BLaER1 treated with 17β-estradiol and CSF1 and Interleukin-3, amounts not matched to agents 10 nM and 100 nM (cell line): Measurements from ENCODE around the gene TSNAX.
"Not testable (repeated sequence)": the region's sequence is repeated elsewhere in the genome, so short reads cannot be mapped to it uniquely, and the experiment has no call there.

Experiments
- H3K27ac ChIP-seq, 11 experiments: shearing (Covaris generic); formaldehyde crosslinking; 2 replicates each; pipeline ENCODE4 v1.8.1; 2022
- H3K27me3 ChIP-seq, 11 experiments: shearing (Covaris generic); formaldehyde crosslinking; 2 replicates each; pipeline ENCODE4 v1.8.1; 2022
- H3K36me3 ChIP-seq, 11 experiments: shearing (Covaris generic); formaldehyde crosslinking; 2 replicates each; pipeline ENCODE4 v1.8.1; 2022
- H3K4me1 ChIP-seq, 10 experiments: shearing (Covaris generic); formaldehyde crosslinking; 2 replicates each; pipeline ENCODE4 v1.8.1; 2022
- H3K4me2 ChIP-seq, 11 experiments: shearing (Covaris generic); formaldehyde crosslinking; 2 replicates each; pipeline ENCODE4 v1.8.1; 2022
- H3K4me3 ChIP-seq, 10 experiments: shearing (Covaris generic); formaldehyde crosslinking; 2 replicates each; pipeline ENCODE4 v1.8.1; 2022
- H3K9ac ChIP-seq, 11 experiments: shearing (Covaris generic); formaldehyde crosslinking; 2 replicates each; pipeline ENCODE4 v1.8.1; 2022
- H3K9me3 ChIP-seq, 11 experiments: shearing (Covaris generic); formaldehyde crosslinking; replicated peaks in 1 of 11; 2 replicates each; pipeline ENCODE4 v1.8.1; 2022
- H4K20me1 ChIP-seq, 11 experiments: shearing (Covaris generic); formaldehyde crosslinking; 2 replicates each; pipeline ENCODE4 v1.8.1; 2022
- Cebpa-rat ChIP-seq, 11 experiments: shearing (Covaris generic); IDR thresholded peaks; 2 replicates each; pipeline ENCODE4 v1.8.1; 2022

TSNAX gene

GRCh38 chr1:231563247-231563646 is 34.8 kb downstream of the TSNAX start:
- Histone ChIP-seq H3K4me2 (no peak overlapping the region), H3K27ac (no peak overlapping the region), H4K20me1 (peaks cover 0 to 22% (median under 1%) of the 10 kb centered on the region in 11 experiments; a peak in 10 of 22 replicates), H3K9ac (no peak overlapping the region), H3K27me3 (no peaks in the 10 kb centered on the region), H3K4me3 (no peak overlapping the region), H3K4me1 (0 out of 20 replicates have a peak, but pooled peaks cover 0 to 1% (median 0%) of the 10 kb centered on the region in 10 experiments), H3K36me3 (peaks cover 68 to 97% (median 82%) of the 10 kb centered on the region in 11 experiments), H3K9me3 (peaks cover 0 to 10% (median 0%) of the 10 kb centered on the region in 11 experiments; a peak in 2 of 22 replicates)
- no peak for TF ChIP-seq Cebpa-rat (IDR thresholded peaks at IDR 0.05)

DNA sequence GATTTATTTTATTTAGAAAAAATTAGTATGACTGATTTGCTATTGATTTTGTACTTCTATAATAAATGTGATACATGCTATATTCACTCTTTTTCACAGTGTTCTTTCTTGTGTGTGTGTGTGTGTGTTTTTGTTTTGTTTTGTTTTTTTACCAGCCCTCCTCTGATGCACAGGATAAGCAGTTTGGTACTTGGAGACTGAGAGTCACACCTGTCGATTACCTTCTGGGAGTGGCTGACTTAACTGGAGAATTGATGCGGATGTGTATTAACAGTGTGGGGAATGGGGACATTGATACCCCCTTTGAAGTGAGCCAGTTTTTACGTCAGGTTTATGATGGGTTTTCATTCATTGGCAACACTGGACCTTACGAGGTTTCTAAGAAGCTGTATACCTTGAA is 35.9 kb downstream of the TSNAX start:
- no peak for TF ChIP-seq Cebpa-rat (IDR thresholded peaks at IDR 0.05)
- H3K9me3 ChIP-seq: peaks cover 0 to 20% (median 7%) of the 10 kb centered on the region in 11 experiments; a peak in 13 of 22 replicates
- H3K4me1 ChIP-seq: no peaks in the 10 kb centered on the region
- H3K9ac ChIP-seq: no peak overlapping the region
- H3K4me2 ChIP-seq: no peak overlapping the region
- H3K27me3 ChIP-seq: no peaks in the 10 kb centered on the region
- H3K27ac ChIP-seq: no peak overlapping the region
- H3K4me3 ChIP-seq: no peak overlapping the region
- peaks cover 75 to 97% (median 85%) of the 10 kb centered on the region in 11 experiments for H3K36me3 ChIP-seq
- H4K20me1 ChIP-seq: peaks cover 0 to 12% (median 0%) of the 10 kb centered on the region in 11 experiments; a peak in 3 of 22 replicates

GRCh38 chr1:231566496-231566895 is 38.0 kb downstream of the TSNAX start:
- Histone ChIP-seq H3K9me3 (peaks cover 0 to 24% (median 10%) of the 10 kb centered on the region in 11 experiments; a peak in 13 of 22 replicates), H3K4me3 (no peak overlapping the region), H3K27ac (no peak overlapping the region), H3K4me2 (no peak overlapping the region), H3K9ac (no peak overlapping the region), H3K36me3 (peaks cover 71 to 81% (median 79%) of the 10 kb centered on the region in 11 experiments), H3K27me3 (no peaks in the 10 kb centered on the region), H4K20me1 (peaks cover 0 to 10% (median 0%) of the 10 kb centered on the region in 11 experiments; a peak in 3 of 22 replicates), H3K4me1 (no peaks in the 10 kb centered on the region)
- no peak for TF ChIP-seq Cebpa-rat (IDR thresholded peaks at IDR 0.05)

- peaks cover 41 to 47% (median 45%) of the 10 kb centered on the region in 11 experiments for H3K36me3 ChIP-seq
- H3K4me3 ChIP-seq, H3K27ac ChIP-seq, H3K27me3 ChIP-seq, H3K9ac ChIP-seq, H4K20me1 ChIP-seq, H3K4me1 ChIP-seq, H3K4me2 ChIP-seq: not testable (repeated sequence)
- peaks cover 0 to 24% (median 10%) of the 10 kb centered on the region in 11 experiments; a peak in 13 of 22 replicates for H3K9me3 ChIP-seq
These were observed 41.8 kb downstream of the TSNAX start for GRCh38 chr1:231570262-231570661.

DNA sequence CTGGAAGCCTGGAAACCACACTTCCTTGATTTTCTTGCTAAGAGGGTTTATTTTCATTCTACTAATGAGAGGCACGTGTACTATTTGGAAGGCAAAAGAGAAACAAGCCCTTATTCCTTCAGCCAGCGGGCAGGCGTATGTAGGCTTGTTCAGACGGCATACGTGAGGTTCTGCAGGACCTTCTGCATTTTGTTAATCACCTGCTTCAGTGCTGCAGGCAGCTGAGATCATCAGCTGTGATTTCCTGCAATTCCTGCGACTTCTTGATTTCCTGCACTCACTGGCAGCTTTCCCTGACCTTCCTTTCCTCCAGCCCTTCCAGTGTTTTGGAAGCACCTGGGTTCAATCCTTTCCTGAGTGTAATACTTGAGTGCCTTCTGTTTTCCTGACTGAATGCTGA is 43.4 kb downstream of the TSNAX start:
- peaks cover 0 to 23% (median 10%) of the 10 kb centered on the region in 11 experiments; a peak in 13 of 22 replicates for H3K9me3 ChIP-seq
- H3K4me3 ChIP-seq: no peak overlapping the region
- TF ChIP-seq Cebpa-rat (IDR thresholded peaks at IDR 0.05): no peak
- no peaks in the 10 kb centered on the region for H3K27me3 ChIP-seq
- no peak overlapping the region for H3K9ac ChIP-seq
- H3K36me3 ChIP-seq: peaks cover 28 to 32% (median 30%) of the 10 kb centered on the region in 11 experiments
- no peaks in the 10 kb centered on the region for H4K20me1 ChIP-seq
- no peaks in the 10 kb centered on the region for H3K4me1 ChIP-seq
- H3K4me2 ChIP-seq: no peak overlapping the region
- H3K27ac ChIP-seq: no peak overlapping the region

- Histone ChIP-seq H3K4me1 (no peaks in the 10 kb centered on the region), H3K4me2 (no peak overlapping the region), H3K9ac (no peak overlapping the region), H3K27ac (no peak overlapping the region), H3K36me3 (no peaks in the 10 kb centered on the region), H3K4me3 (no peak overlapping the region), H3K27me3 (no peaks in the 10 kb centered on the region), H3K9me3 (no peaks in the 10 kb centered on the region), H4K20me1 (no peaks in the 10 kb centered on the region)
- no peak for TF ChIP-seq Cebpa-rat (IDR thresholded peaks at IDR 0.05)
These were observed 47.0 kb downstream of the TSNAX start for GRCh38 chr1:231575472-231575871.

DNA sequence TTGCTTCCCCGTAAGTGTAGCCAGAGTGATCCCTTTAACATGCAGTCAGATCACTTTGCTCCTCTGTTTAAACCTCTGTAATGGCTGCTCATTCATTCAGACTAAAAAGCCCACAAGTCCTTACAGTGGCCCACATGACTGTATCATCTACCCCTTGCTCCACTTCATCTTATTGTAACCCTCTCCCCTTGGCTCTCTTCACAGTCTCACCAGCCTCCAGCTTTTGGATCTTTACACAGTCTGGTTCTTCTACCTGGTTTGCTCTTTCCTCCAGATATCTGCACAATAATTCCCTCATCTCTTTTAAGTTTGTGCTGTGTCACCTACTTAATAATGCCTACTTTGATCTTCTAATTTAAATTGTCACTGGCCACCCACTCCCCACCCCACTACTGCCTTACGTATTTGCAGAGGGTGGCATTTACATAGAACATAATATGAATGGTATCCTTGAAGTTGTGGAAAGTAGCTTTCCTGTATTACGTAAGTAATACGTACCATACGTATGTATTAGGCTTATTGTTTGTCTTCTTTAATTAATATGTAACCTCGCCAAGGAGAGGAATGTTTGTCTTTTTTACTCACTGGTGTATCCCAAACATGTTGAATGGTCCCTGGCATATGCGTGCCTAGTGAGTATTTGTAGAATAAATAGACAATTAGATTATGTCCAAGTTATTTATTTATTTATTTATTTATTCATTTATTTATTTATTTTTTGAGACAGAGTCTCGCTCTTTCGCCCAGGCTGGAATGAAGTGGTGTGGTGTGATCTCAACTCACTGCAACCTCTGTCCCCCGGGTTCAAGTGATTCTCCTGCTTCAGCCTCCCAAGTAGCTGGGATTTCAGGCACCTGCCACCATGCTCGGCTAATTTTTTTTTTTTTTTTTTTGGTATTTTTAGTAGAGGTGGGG is 48.6 kb downstream of the TSNAX start:
- H3K4me3 ChIP-seq: no peak overlapping the region
- no peaks in the 10 kb centered on the region for H4K20me1 ChIP-seq
- no peak overlapping the region for H3K4me2 ChIP-seq
- no peaks in the 10 kb centered on the region for H3K4me1 ChIP-seq
- no peaks in the 10 kb centered on the region for H3K9me3 ChIP-seq
- H3K27ac ChIP-seq: no peak overlapping the region
- no peaks in the 10 kb centered on the region for H3K36me3 ChIP-seq
- TF ChIP-seq Cebpa-rat (IDR thresholded peaks at IDR 0.05): no peak
- H3K9ac ChIP-seq: no peak overlapping the region
- no peaks in the 10 kb centered on the region for H3K27me3 ChIP-seq

GRCh38 chr1:231580874-231581273 is 52.4 kb downstream of the TSNAX start:
- no peak overlapping the region for H3K9ac ChIP-seq
- H3K4me2 ChIP-seq: no peak overlapping the region
- H3K36me3 ChIP-seq: no peaks in the 10 kb centered on the region
- TF ChIP-seq Cebpa-rat (IDR thresholded peaks at IDR 0.05): no peak
- no peaks in the 10 kb centered on the region for H3K27me3 ChIP-seq
- H3K4me3 ChIP-seq: no peak overlapping the region
- H3K27ac ChIP-seq: no peak overlapping the region
- H3K9me3 ChIP-seq: no peaks in the 10 kb centered on the region
- peaks cover 11 to 20% (median 17%) of the 10 kb centered on the region in 10 experiments for H3K4me1 ChIP-seq
- no peaks in the 10 kb centered on the region for H4K20me1 ChIP-seq

DNA sequence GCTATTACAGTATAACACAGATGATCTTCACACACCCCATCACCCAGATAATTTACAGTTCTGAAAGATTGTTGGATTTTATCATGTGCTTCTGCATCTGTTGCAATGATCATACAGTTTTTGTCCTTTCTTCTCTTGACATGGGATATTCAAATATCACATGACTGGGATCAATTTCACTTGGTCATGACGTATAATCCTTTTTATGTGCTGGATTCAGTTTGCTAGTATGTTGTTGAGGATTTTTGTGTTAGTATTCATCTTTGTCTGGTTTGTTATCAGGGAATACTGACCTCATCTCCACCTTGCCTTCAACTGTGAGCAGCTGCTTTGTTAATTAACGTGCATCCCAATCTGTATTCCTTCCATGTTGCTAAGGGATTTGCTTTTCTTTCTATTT is 53.4 kb downstream of the TSNAX start:
- Histone ChIP-seq H3K4me1 (peaks cover 11 to 20% (median 17%) of the 10 kb centered on the region in 10 experiments), H3K4me2 (no peak overlapping the region), H3K36me3 (no peaks in the 10 kb centered on the region), H4K20me1 (no peaks in the 10 kb centered on the region), H3K27ac (no peak overlapping the region), H3K9ac (no peak overlapping the region), H3K4me3 (no peak overlapping the region), H3K27me3 (no peaks in the 10 kb centered on the region), H3K9me3 (no peaks in the 10 kb centered on the region)
- no peak for TF ChIP-seq Cebpa-rat (IDR thresholded peaks at IDR 0.05)
